AG04449 (cell line): ENCODE results near the gene RAMP2.

Experiments
- CTCF ChIA-PET: fragments of 350-600 bp; formaldehyde crosslinking; extraction: SDS; loops from one replicate; lab custom pipeline; 2021; ENCODE audit warnings: antibody characterized with exemption; lab: Yijun Ruan, JAX
- POLR2A ChIA-PET: fragments of 400-600, 350-600 bp; formaldehyde crosslinking; extraction: SDS; loops from one replicate; lab custom pipeline; 2020; ENCODE audit warnings: antibody characterized with exemption, inconsistent platforms; lab: Yijun Ruan, JAX
- DNase-seq: peaks from one replicate; pipeline ENCODE4 v3.0.0-alpha.2; 2010; ENCODE audit warnings: low read depth, low spot score
- H3K4me3 ChIP-seq: 2 replicates; pipeline ENCODE4 v1.5.1; 2011; ENCODE audit warnings: low read depth, mild to moderate bottlenecking, control low read depth, low read length
- TF ChIP-seq, protein P1 (sequence below): IDR thresholded peaks from one replicate; pipeline ENCODE4 v1.5.1; 2011; ENCODE audit warnings: mild to moderate bottlenecking, moderate library complexity, low read length, control low read depth, inconsistent platforms; ENCODE audit not compliant: insufficient read depth; ENCODE audit errors: missing control alignments

The RAMP2 gene

DNA sequence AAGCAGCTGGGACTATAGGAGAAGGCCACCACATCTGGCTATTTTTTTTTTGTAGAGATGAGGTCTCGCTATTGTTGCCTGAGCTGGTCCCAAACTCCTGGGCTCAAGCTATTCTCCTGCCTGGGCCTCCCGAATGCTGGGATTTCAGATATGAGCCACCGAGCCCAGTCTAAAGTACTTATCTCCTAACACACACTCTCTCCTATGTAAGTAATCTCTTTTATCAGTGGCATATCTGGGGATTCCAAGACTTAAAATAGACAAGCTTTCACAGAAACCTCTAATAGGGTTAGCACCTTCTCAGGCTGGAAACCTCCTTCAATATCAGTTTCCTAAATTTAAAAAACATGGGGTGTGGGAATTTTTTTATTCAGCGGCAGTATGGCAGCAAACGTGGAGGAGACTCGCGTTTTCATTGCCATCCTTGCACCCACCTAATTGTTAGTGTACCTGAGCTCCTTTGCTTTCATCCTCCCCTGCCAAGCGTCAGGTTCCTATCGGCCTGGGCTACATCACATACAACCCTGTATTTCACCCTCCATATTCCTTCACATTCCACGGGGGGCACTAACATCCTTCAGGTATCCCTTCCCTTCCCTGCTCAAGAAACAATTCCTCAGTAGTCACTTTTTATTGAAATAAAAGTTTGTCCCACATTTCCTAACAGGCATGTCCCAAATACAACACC, 17.3 kb upstream of the RAMP2 start:
- CTCF ChIA-PET, result interaction anchor here (0.6 to 1.7 kb wide), 7 partner anchors 9 to 165 kb away, joined by 3 to 6 read pairs (median 4); partner anchors contain the start of gene BECN1
- POLR2A ChIA-PET, result no interaction called here
- TF ChIP-seq, protein P1, sequence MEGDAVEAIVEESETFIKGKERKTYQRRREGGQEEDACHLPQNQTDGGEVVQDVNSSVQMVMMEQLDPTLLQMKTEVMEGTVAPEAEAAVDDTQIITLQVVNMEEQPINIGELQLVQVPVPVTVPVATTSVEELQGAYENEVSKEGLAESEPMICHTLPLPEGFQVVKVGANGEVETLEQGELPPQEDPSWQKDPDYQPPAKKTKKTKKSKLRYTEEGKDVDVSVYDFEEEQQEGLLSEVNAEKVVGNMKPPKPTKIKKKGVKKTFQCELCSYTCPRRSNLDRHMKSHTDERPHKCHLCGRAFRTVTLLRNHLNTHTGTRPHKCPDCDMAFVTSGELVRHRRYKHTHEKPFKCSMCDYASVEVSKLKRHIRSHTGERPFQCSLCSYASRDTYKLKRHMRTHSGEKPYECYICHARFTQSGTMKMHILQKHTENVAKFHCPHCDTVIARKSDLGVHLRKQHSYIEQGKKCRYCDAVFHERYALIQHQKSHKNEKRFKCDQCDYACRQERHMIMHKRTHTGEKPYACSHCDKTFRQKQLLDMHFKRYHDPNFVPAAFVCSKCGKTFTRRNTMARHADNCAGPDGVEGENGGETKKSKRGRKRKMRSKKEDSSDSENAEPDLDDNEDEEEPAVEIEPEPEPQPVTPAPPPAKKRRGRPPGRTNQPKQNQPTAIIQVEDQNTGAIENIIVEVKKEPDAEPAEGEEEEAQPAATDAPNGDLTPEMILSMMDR, result peak; percentile 17
- peak overlapping the region; percentile 86 for H3K4me3 ChIP-seq
- DNase-seq, result no peak

DNA sequence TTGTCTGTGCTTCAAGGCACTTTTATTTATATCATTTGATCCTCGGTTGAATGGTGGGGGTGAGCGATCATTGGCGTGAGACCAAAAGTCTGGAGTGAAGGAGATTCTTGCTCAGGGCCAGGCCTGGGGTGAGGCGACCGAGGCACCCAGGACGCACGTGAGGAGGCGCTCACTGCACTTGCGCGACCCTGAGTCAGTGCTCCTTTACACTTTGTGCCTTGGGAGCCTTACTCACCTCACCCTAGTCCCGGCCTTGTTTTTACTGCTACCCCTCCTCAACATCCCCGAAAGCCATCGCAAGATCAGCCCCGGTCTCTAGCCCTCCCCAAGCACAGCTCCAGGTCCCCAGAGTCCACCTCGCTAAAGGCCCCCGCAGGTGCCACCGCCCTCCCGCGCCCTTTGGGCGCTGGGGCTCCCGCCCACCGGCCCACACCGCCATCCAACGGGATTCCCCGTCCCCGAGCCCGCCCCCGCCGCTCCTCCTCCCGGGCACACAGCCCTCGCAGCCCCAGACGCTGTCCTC, 16.7 kb upstream of the RAMP2 start:
- ChIA-PET CTCF (interaction anchor here (0.8 to 1.7 kb wide), 6 partner anchors 9 to 166 kb away, joined by 3 to 6 read pairs (median 4); partner anchors contain the start of gene BECN1), POLR2A (no interaction called here)
- H3K4me3 ChIP-seq, result peak overlapping the region; percentile 86
- DNase-seq, result no peak
- TF ChIP-seq, protein P1, result no peak

DNA sequence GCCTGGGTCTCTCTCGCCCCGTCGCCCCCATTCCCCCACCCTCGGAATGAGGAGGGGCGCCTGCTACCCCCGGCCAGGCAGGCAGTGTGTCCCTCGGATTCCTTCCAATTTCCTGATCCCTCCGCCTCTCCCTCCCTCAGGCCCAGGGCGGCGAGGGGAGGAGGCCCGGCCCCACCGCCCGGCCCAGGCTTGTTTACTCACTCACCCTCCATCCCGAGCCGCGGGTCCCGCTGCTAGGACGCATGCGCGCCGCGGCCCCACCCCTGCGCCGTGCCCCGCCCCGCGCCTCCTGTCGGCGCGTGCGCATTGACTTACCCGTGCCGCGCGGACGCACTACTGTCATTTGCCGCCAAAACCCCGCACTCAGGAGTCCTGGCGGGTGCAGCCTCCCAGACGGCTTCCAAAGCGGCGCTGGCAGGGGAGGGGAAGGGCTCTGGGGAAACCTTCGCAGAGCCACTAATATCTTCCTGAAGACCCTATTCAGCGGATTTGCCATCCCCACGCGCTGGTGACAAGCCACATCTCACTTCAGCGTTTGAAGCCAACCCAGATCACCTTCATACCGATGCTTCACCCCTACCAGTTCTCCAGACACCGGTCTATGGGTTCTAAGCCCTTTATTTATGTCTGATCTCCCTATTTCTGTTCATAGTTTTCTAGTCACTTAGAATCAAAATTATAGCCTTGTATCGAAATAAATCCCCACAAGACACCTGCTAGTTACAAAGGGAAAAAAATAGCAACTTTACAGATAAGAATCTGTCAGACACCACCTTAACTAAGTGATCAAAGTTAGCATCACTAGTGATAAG, 16.0 kb upstream of the RAMP2 start, which contains the start of gene EZH1:
Gene EZH1, minus strand, starts transcription at position 235 of the 812 bp plus-strand sequence. CDS start 16,099 bp downstream, outside the sequence.
- DNase-seq, result peak; percentile 17
- H3K4me3 ChIP-seq, result peak within 1 kb of the TSS; percentile 86
- ChIA-PET POLR2A (no interaction called here), CTCF (interaction anchor here (1.6 kb wide), 1 partner anchor 10 kb away, joined by 4 read pairs; no protein-coding TSS in a partner anchor)
- TF ChIP-seq, protein P1, result no peak

DNA sequence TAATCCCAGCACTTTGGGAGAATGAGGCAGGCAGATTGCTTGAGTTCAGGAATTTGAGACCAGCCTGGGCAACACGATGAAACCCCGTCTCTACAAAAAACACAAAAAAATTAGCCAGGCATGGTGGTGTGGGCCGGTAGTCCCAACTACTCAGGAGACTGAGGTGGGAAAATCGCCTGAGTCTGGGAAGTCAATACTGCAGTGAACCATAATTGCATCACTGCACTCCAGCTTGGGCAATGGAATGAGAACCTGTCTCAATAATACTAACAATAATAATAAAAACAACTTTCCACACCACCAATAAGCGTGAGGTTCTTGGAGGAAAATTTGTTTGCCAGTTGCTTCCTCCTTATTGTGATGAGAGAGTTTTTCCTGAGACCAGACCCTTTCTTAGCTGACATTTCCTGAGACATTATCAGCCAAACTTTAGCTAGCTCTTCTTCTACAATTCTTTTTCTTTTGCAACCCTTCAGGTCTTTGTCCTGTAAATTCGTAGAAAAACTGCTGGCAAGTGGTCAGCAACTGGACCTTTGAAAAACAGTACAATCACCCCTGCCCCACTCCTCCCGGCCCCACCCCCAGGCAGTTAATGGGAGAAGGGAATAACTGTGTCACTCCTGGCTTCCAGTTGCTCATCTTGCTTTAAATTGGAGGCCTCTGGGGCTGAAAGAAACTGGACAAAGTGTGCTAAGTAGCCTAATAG, 12.7 kb upstream of the RAMP2 start:
- TF ChIP-seq, protein P1, result no peak
- CTCF ChIA-PET, result interaction anchor here (1.3 to 4.6 kb wide), 2 partner anchors 14 to 18 kb away, joined by 3 to 35 read pairs; no protein-coding TSS in a partner anchor
- H3K4me3 ChIP-seq, result no peak overlapping the region
- POLR2A ChIA-PET, result no interaction called here
- DNase-seq, result no peak

DNA sequence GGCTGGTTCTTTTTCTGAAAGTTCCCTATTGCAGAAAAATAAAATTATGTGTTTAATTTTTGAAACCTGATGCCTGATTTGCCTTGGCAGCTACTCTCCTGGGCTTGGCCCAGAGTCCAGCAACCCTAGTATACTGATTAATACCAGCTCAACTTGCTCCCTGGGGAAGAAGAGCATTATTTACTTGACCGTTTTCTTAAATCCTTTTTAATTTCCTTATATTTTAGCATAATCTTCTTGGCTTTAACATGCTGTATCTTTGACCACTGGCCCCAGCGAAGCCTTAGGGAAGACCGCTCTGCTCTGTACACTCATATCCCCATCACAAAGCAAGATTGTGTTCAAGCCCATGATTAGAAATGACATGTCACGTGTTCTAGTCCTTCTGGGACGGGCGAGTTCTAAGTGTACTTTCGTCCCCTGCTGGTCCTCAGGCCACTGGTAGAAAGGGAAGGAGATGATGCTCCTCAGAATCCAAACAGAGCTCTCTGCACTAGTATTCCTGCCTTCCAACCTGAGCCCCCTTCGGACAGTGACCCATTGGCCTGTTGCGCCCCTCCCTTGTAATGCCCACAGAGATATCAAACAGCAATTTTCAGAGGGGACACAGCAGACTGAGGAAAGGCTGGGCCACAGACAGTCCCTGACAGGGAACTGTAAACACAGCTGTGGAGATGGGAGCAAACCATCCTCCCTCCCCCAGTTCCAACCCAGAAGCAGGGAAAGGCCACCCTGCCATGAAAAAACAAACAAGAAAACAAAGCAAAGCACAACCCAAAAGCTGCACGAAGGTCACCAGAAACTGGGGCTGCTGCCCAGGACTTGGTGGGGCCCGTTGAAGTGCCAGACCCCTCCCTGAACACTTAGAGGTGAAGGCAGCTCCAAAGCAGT, 11.9 kb upstream of the RAMP2 start:
- POLR2A ChIA-PET, result no interaction called here
- CTCF ChIA-PET, result interaction anchor here (1.2 to 4.6 kb wide), 3 partner anchors 11 to 17 kb away, joined by 3 to 35 read pairs (median 5); no protein-coding TSS in a partner anchor
- no peak overlapping the region for H3K4me3 ChIP-seq
- TF ChIP-seq, protein P1, result no peak
- DNase-seq, result no peak
